Uterus (tissue), 4 donors: ENCODE data around the gene ZNF581. TPM values are rescaled to one million over a fixed set of nuclear protein-coding genes. Genes with fewer than 3 reads are reported as not detected.

Source experiments
- DNase-seq, 2 donors: peaks; one replicate each; pipeline ENCODE4 v3.0.0-alpha.2; 2019 to 2020
- H3K27ac ChIP-seq, 2 donors: fragments of 200-600 bp; sonication (generic); 1 replicate in 1 of 2; 2 replicates in 1 of 2; pipeline ENCODE4 v1.5.1; 2016 to 2018
- H3K27me3 ChIP-seq, 2 donors: fragments of 200-600 bp; sonication (generic); one replicate each; pipeline ENCODE4 v1.5.1; 2018 to 2019; ENCODE audit warnings: control low read depth in 1 of 2
- H3K36me3 ChIP-seq, 2 donors: fragments of 200-600 bp; sonication (generic); one replicate each; pipeline ENCODE4 v1.5.1; 2019; ENCODE audit warnings: control low read depth in 1 of 2
- H3K4me1 ChIP-seq, 2 donors: fragments of 200-600 bp; sonication (generic); one replicate each; pipeline ENCODE4 v1.5.1; 2018 to 2019; ENCODE audit warnings: control low read depth in 1 of 2
- H3K4me3 ChIP-seq, 2 donors: fragments of 200-600 bp; sonication (generic); 1 replicate in 1 of 2; 2 replicates in 1 of 2; pipeline ENCODE4 v1.5.1; 2018 to 2019; ENCODE audit warnings: mild to moderate bottlenecking in 1 of 2
- H3K9me3 ChIP-seq, 2 donors: fragments of 200-600 bp; sonication (generic); one replicate each; pipeline ENCODE4 v1.5.1; 2019; ENCODE audit warnings: control low read depth in 1 of 2
- POLR2A ChIP-seq, 2 donors: fragments of 450-650 bp; IDR thresholded peaks; one replicate each; pipeline ENCODE4 v1.6.1; 2016; ENCODE audit warnings: antibody characterized with exemption in 2 of 2, mild to moderate bottlenecking in 1 of 2, moderate library complexity in 1 of 2
- intact Hi-C: fragments of 100-400 bp; cut with DNase I; formaldehyde crosslinking; loops from one replicate; pipeline ENCODE4 v1.15.1; 2023; ENCODE audit warnings: low total_unique reads
- total RNA-seq, 4 donors: library from RNA; depleted of rRNA in 3 of 4; stranded (reverse); fragments of >200 nt in 3 of 4; gene quantifications; one replicate each; pipeline versions ENCODE4 v1.1.0 to v1.2.4, GENCODE V29; 2014 to 2023
- TF ChIP-seq, protein P1 (sequence below), 4 experiments: fragments of 200-600 bp in 2 of 4; fragments of 450-650 bp in 2 of 4; sonication (generic) in 2 of 4; IDR thresholded peaks; one replicate each; pipeline ENCODE4 v1.5.1; 2016 to 2019; ENCODE audit warnings: antibody characterized with exemption in 4 of 4, mild to moderate bottlenecking in 2 of 4, moderate library complexity in 1 of 4
- donor health status: DM: yes; HTN: yes; CAD: no.

ZNF581 gene
- total RNA-seq, 4 donors from 2014 or later, result 2.8 to 30.3 (median 12.8) TPM

DNA sequence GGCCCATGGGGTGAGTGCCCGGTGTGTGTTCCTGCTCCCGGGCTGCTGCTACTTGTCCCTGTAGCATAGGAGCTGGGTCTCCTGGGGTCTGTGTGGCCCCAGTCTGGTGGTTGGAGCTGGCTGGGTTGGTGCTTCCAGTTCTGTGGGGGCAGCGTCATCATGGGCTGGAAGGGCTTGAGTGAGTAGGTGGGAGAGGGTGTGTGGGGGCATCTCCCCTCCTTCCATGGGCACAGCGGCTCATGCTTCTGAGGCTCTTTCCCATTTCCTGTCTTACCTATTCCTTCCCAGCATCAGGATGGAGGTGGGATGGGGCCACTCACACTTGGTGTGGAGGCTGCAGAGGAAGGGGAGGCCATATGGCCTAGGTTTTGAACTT lies 23.5 kb downstream of the ZNF581 start:
- intact Hi-C loops, result no loop called here
- no peak for DNase-seq
- Histone ChIP-seq H3K36me3 (no peaks in the 10 kb centered on the region), H3K4me1 (no peaks in the 10 kb centered on the region), H3K27me3 (no peaks in the 10 kb centered on the region), H3K4me3 (no peak overlapping the region), H3K27ac (no peak overlapping the region), H3K9me3 (no peaks in the 10 kb centered on the region)
- TF ChIP-seq POLR2A (IDR thresholded peaks at IDR 0.05), result no peak
- TF ChIP-seq, protein P1, sequence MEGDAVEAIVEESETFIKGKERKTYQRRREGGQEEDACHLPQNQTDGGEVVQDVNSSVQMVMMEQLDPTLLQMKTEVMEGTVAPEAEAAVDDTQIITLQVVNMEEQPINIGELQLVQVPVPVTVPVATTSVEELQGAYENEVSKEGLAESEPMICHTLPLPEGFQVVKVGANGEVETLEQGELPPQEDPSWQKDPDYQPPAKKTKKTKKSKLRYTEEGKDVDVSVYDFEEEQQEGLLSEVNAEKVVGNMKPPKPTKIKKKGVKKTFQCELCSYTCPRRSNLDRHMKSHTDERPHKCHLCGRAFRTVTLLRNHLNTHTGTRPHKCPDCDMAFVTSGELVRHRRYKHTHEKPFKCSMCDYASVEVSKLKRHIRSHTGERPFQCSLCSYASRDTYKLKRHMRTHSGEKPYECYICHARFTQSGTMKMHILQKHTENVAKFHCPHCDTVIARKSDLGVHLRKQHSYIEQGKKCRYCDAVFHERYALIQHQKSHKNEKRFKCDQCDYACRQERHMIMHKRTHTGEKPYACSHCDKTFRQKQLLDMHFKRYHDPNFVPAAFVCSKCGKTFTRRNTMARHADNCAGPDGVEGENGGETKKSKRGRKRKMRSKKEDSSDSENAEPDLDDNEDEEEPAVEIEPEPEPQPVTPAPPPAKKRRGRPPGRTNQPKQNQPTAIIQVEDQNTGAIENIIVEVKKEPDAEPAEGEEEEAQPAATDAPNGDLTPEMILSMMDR (IDR thresholded peaks at IDR 0.05), result no peak

GRCh38 chr19:55667511-55667910 lies 24.1 kb downstream of the ZNF581 start:
- Histone ChIP-seq H3K36me3 (no peaks in the 10 kb centered on the region), H3K4me3 (no peak overlapping the region), H3K27me3 (no peaks in the 10 kb centered on the region), H3K9me3 (no peaks in the 10 kb centered on the region), H3K4me1 (no peaks in the 10 kb centered on the region), H3K27ac (no peak overlapping the region)
- intact Hi-C loops, result no loop called here
- no peak for TF ChIP-seq POLR2A (IDR thresholded peaks at IDR 0.05)
- TF ChIP-seq, protein P1 (IDR thresholded peaks at IDR 0.05), result no peak
- no peak for DNase-seq

DNA sequence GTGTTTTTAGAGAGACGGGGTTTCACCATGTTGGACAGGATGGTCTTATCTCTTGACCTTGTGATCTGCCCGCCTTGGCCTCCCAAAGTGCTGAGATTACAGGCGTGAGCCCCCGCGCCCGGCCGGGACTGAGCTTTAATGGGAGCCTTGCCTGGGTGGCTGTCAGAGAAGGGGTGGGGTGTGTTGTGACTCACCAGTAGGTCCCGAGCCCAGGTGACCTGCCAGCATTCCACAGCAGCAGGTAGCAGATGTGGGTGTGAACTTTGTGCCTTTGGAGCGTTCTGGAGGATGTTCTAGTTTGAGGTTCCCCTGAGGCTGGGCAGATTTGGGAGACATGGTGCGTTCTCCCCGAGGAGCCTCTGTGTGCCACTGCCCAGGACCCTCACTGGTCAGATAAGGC lies 24.5 kb downstream of the ZNF581 start:
- no peaks in the 10 kb centered on the region for H3K27me3 ChIP-seq
- no peak for TF ChIP-seq POLR2A (IDR thresholded peaks at IDR 0.05)
- TF ChIP-seq, protein P1 (IDR thresholded peaks at IDR 0.05), result no peak
- intact Hi-C loops, result no loop called here
- DNase-seq, result no peak
- no peak overlapping the region for H3K4me3 ChIP-seq
- no peaks in the 10 kb centered on the region for H3K36me3 ChIP-seq
- H3K9me3 ChIP-seq, result no peaks in the 10 kb centered on the region
- H3K4me1 ChIP-seq, result no peaks in the 10 kb centered on the region
- no peak overlapping the region for H3K27ac ChIP-seq

DNA sequence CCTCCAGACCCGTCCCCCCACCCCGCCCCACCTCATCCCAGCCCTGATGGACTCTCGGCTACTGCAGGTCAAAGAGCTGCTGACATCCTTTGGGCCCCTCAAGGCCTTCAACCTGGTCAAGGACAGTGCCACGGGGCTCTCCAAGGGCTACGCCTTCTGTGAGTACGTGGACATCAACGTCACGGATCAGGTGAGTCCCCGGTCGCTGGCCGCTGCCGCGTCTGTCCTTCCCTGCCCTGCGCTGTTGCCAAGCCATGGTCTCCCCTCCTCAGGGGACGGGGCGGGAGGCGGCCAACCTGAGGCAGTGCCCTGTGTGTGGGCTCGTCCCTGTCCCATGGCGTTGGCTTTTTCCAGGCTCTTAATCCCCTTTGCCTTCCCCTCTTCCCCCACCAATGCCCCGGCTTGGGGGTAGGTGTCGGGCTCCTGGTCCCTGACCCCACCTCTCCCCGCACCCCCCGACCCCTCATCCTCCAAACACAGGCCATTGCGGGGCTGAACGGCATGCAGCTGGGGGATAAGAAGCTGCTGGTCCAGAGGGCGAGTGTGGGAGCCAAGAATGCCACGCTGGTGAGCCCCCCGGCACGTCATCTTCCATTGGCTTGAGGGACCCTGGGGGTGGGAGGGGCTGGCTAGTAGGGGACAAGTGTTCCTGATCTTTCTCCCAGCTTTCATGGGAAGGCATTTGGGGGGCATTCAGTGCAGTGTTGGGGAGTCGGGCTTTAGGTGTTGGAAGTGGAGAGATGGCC lies 25.3 kb downstream of the ZNF581 start:
- intact Hi-C loops, result no loop called here
- Histone ChIP-seq H3K36me3 (no peaks in the 10 kb centered on the region), H3K4me1 (no peaks in the 10 kb centered on the region), H3K27me3 (no peaks in the 10 kb centered on the region), H3K4me3 (no peak overlapping the region), H3K27ac (no peak overlapping the region), H3K9me3 (no peaks in the 10 kb centered on the region)
- TF ChIP-seq POLR2A (IDR thresholded peaks at IDR 0.05), result no peak
- TF ChIP-seq, protein P1 (IDR thresholded peaks at IDR 0.05), result no peak
- DNase-seq, result no peak

DNA sequence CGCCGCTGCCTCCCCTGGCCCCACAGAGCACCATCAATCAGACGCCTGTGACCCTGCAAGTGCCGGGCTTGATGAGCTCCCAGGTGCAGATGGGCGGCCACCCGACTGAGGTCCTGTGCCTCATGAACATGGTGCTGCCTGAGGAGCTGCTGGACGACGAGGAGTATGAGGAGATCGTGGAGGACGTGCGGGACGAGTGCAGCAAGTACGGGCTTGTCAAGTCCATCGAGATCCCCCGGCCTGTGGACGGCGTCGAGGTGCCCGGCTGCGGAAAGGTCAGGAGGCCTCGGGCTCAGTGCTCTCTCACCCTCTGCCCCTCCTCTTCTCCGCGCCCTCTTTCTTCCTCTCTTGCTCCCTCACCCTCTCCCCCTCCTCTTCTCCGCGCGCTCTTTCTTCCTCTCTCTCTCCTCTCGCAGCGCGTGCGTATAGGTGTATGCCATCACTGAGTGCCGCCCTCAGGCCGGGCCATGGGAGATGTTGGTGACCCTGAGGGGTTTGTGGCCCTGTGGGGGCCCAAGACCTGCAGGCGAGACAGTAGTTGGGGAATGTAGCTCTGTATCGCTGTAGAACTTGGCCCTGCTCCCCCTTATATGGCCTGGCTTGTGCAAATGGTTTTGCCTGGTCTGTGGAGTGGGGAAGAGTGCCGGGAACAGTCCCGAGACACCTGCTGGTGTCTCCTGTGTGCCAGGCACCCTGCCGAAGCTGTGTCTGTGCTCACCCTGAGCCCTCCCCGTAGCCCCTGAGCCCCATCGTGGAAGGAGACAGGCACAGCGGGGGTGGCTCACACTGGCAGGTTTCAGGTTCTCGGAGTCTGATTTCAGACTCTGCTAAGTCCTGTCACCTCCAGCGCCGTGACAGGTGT lies 26.2 kb downstream of the ZNF581 start:
- intact Hi-C loops, result no loop called here
- H3K27ac ChIP-seq, result no peak overlapping the region
- TF ChIP-seq, protein P1 (IDR thresholded peaks at IDR 0.05), result no peak
- no peak for TF ChIP-seq POLR2A (IDR thresholded peaks at IDR 0.05)
- no peak overlapping the region for H3K4me3 ChIP-seq
- DNase-seq, result no peak
- H3K36me3 ChIP-seq, result no peaks in the 10 kb centered on the region
- H3K9me3 ChIP-seq, result no peaks in the 10 kb centered on the region
- no peaks in the 10 kb centered on the region for H3K27me3 ChIP-seq
- peaks cover 0 to 6% of the 10 kb centered on the region in 2 donors for H3K4me1 ChIP-seq
